Panc1 (cell line): Measurements from ENCODE around the gene TMEM82. TPM values are rescaled to one million over a fixed set of nuclear protein-coding genes. Genes with fewer than 3 reads are reported as not detected.

Experiments used
- ATAC-seq: fragments of 200-7000 bp; cut with Tn5 transposase; 2 replicates; pipeline ENCODE4 v1.9.1; 2020; ENCODE audit warnings: mild to moderate bottlenecking, moderate library complexity
- BruUV-seq: library from RNA; stranded (reverse); fragments of 400-500 nt; replicated peaks from 2 replicates; lab custom pipeline; 2021; lab: Mats Ljungman, UMichigan
- CTCF ChIA-PET: fragments of 300-600 bp; sonication (Branson Sonifier 250); formaldehyde crosslinking; loops from one replicate; lab custom pipeline; 2022; ENCODE audit warnings: antibody characterized with exemption; lab: Charles Lee
- POLR2A ChIA-PET: fragments of 300-600 bp; sonication (Branson Sonifier 250); formaldehyde crosslinking; loops from one replicate; lab custom pipeline; 2022; ENCODE audit warnings: antibody characterized with exemption; lab: Charles Lee
- DNase-seq: peaks from one replicate; pipeline ENCODE4 v3.0.0-alpha.2; 2010; ENCODE audit warnings: low read depth, low spot score
- H3K27ac ChIP-seq: 2 replicates; pipeline ENCODE4 v1.5.1; 2011; ENCODE audit warnings: mild to moderate bottlenecking, low read length, inconsistent platforms
- H3K27me3 ChIP-seq: fragments of 200-500 bp; sonication (Bioruptor generic); 2 replicates; pipeline ENCODE4 v1.6.0; 2014; ENCODE audit warnings: low read length, inconsistent platforms; ENCODE audit not compliant: control insufficient read depth, insufficient read depth
- H3K36me3 ChIP-seq: fragments of 200-500 bp; sonication (Bioruptor generic); 2 replicates; pipeline ENCODE4 v1.5.1; 2014; ENCODE audit warnings: inconsistent platforms, mild to moderate bottlenecking, low read length, moderate library complexity; ENCODE audit not compliant: control insufficient read depth, insufficient read depth
- H3K4me1 ChIP-seq: 2 replicates; pipeline ENCODE4 v1.5.1; 2011; ENCODE audit warnings: inconsistent platforms, mild to moderate bottlenecking, low read length, moderate library complexity; ENCODE audit not compliant: control insufficient read depth, insufficient read depth
- H3K4me3 ChIP-seq, 2 experiments: 2 replicates each; pipeline ENCODE4 v1.5.1; 2011 to 2012; ENCODE audit warnings: low read depth in 2 of 2, low read length in 2 of 2, mild to moderate bottlenecking in 2 of 2, inconsistent platforms in 1 of 2, moderate library complexity in 1 of 2
- H3K9me3 ChIP-seq: fragments of 200-500 bp; sonication (Bioruptor generic); 2 replicates; pipeline ENCODE4 v1.5.1; 2014; ENCODE audit warnings: low read depth, mild to moderate bottlenecking, inconsistent platforms, low read length, moderate library complexity; ENCODE audit not compliant: control insufficient read depth, insufficient read depth
- POLR2AphosphoS5 ChIP-seq: IDR thresholded peaks from 2 replicates; pipeline ENCODE4 v1.6.1; 2012; ENCODE audit warnings: mild to moderate bottlenecking, low read depth, low read length, moderate library complexity
- SIN3A ChIP-seq: IDR thresholded peaks from 2 replicates; pipeline ENCODE4 v1.6.1; 2012; ENCODE audit warnings: low read depth, mild to moderate bottlenecking, low read length, moderate library complexity, borderline replicate concordance; ENCODE audit not compliant: insufficient read depth
- TCF7L2 ChIP-seq: IDR thresholded peaks from 2 replicates; pipeline ENCODE4 v1.6.1; 2011; ENCODE audit warnings: mild to moderate bottlenecking, low read depth, low read length, inconsistent platforms
- in situ Hi-C: cut with HindIII; loops from 2 replicates; pipeline ENCODE4 v1.10.0; 2016; ENCODE audit warnings: low sequenced_read_pairs, low pct_unique_long_range_greater_than_20kb
- intact Hi-C: fragments of 100-400 bp; cut with micrococcal nuclease; formaldehyde crosslinking; loops from one replicate; pipeline ENCODE4 v1.10.0; 2022; ENCODE audit not compliant: unreplicated experiment
- total RNA-seq: library from RNA; stranded (reverse); gene quantifications from one replicate; pipeline ENCODE4 v1.2.1, GENCODE V29; 2021; ENCODE audit not compliant: unreplicated experiment
- TF ChIP-seq, protein P1 (sequence below): fragments of 450-650 bp; IDR thresholded peaks from 2 replicates; pipeline ENCODE4 v1.5.1; 2017; ENCODE audit warnings: mild to moderate bottlenecking
- TF ChIP-seq, protein P2 (sequence below), 2 experiments: IDR thresholded peaks; 2 replicates each; pipeline ENCODE4 v1.6.1; 2011 to 2012; ENCODE audit warnings: low read depth in 2 of 2, control low read depth in 1 of 2, low read length in 1 of 2, mild to moderate bottlenecking in 1 of 2, moderate library complexity in 1 of 2; ENCODE audit not compliant: insufficient read depth in 1 of 2

TMEM82 gene
- total RNA-seq, 1 experiment from 2014 or later = not detected

DNA sequence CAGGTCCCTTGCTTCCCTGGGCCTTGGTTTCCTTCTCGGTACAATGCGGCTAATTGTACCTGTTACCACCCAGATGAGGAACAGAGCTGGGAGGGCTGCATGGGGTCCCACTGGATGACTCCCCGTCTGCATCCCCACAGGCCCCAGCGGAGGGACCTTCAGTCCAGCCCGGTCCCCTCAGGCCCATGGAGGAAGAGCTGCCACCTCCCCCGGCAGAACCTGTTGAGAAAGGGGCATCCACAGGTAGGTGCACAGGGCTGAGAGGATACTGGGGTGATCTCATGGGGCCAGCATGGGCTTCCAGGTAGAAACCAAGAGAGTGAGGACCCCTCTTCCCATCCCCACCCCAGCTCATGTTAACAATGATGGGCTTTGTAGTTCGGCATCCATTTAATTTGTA is 26.1 kb downstream of the TMEM82 start:
- in situ Hi-C loops = no loop called here
- TF ChIP-seq, protein P1, sequence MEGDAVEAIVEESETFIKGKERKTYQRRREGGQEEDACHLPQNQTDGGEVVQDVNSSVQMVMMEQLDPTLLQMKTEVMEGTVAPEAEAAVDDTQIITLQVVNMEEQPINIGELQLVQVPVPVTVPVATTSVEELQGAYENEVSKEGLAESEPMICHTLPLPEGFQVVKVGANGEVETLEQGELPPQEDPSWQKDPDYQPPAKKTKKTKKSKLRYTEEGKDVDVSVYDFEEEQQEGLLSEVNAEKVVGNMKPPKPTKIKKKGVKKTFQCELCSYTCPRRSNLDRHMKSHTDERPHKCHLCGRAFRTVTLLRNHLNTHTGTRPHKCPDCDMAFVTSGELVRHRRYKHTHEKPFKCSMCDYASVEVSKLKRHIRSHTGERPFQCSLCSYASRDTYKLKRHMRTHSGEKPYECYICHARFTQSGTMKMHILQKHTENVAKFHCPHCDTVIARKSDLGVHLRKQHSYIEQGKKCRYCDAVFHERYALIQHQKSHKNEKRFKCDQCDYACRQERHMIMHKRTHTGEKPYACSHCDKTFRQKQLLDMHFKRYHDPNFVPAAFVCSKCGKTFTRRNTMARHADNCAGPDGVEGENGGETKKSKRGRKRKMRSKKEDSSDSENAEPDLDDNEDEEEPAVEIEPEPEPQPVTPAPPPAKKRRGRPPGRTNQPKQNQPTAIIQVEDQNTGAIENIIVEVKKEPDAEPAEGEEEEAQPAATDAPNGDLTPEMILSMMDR = no peak
- TF ChIP-seq, protein P2, sequence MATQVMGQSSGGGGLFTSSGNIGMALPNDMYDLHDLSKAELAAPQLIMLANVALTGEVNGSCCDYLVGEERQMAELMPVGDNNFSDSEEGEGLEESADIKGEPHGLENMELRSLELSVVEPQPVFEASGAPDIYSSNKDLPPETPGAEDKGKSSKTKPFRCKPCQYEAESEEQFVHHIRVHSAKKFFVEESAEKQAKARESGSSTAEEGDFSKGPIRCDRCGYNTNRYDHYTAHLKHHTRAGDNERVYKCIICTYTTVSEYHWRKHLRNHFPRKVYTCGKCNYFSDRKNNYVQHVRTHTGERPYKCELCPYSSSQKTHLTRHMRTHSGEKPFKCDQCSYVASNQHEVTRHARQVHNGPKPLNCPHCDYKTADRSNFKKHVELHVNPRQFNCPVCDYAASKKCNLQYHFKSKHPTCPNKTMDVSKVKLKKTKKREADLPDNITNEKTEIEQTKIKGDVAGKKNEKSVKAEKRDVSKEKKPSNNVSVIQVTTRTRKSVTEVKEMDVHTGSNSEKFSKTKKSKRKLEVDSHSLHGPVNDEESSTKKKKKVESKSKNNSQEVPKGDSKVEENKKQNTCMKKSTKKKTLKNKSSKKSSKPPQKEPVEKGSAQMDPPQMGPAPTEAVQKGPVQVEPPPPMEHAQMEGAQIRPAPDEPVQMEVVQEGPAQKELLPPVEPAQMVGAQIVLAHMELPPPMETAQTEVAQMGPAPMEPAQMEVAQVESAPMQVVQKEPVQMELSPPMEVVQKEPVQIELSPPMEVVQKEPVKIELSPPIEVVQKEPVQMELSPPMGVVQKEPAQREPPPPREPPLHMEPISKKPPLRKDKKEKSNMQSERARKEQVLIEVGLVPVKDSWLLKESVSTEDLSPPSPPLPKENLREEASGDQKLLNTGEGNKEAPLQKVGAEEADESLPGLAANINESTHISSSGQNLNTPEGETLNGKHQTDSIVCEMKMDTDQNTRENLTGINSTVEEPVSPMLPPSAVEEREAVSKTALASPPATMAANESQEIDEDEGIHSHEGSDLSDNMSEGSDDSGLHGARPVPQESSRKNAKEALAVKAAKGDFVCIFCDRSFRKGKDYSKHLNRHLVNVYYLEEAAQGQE (IDR thresholded peaks at IDR 0.05; ENCODE audit: insufficient read depth in 1 of 2, low read depth in 2 of 2, low read length in 1 of 2) = no peak
- TF ChIP-seq SIN3A (no peak), POLR2AphosphoS5 (no peak), TCF7L2 (no peak)
- no TSS peak for BruUV-seq
- Histone ChIP-seq H3K27me3 (no peaks in the 10 kb centered on the region), H3K4me3 (no peak overlapping the region), H3K27ac (no peak overlapping the region), H3K9me3 (no peaks in the 10 kb centered on the region), H3K4me1 (no peaks in the 10 kb centered on the region), H3K36me3 (no peaks in the 10 kb centered on the region)
- DNase-seq (no peak), ATAC-seq (no peak)
- CTCF ChIA-PET = no interaction called here
- POLR2A ChIA-PET = no interaction called here
- intact Hi-C loops = no loop called here

DNA sequence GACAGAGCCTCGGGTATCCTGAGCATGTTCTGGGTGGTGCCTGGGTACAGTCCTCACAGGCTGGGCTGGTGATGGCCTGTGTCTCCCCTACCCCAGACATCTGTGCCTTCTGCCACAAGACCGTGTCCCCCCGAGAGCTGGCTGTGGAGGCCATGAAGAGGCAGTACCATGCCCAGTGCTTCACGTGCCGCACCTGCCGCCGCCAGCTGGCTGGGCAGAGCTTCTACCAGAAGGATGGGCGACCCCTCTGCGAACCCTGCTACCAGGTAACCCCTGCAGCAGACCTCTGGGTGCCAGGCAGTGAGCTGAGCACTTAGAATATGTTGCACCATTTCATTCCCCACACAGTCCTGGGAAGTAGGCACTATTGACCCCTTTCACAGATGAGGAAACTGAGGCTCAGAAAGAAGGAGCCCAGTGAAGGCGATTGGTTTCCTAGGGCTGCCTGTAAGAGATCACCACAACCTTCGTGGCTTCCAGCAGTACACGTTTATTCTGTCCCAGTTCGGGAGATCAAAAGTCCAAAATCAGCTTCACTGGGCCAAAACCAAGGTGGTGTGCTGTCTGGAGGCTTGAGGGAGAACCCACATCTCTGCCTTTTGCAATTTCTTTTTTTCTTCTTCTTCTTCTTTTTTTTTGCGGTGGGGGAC is 28.1 kb downstream of the TMEM82 start:
- intact Hi-C loops (no loop called here), in situ Hi-C loops (no loop called here)
- no peak overlapping the region for H3K27ac ChIP-seq
- H3K9me3 ChIP-seq = no peaks in the 10 kb centered on the region
- no peak overlapping the region for H3K4me3 ChIP-seq
- no peaks in the 10 kb centered on the region for H3K36me3 ChIP-seq
- ChIA-PET CTCF (no interaction called here), POLR2A (no interaction called here)
- DNase-seq (no peak), ATAC-seq (no peak)
- TF ChIP-seq, protein P1 = no peak
- TF ChIP-seq, protein P2 (IDR thresholded peaks at IDR 0.05; ENCODE audit: insufficient read depth in 1 of 2, low read depth in 2 of 2, low read length in 1 of 2) = no peak
- TF ChIP-seq TCF7L2 (no peak), POLR2AphosphoS5 (no peak), SIN3A (no peak)
- no peaks in the 10 kb centered on the region for H3K4me1 ChIP-seq
- BruUV-seq = no TSS peak
- no peaks in the 10 kb centered on the region for H3K27me3 ChIP-seq
